Body of pancreas (tissue), 4 donors: Measurements from ENCODE around the gene SGK1. TPM values are rescaled to one million over a fixed set of nuclear protein-coding genes. Genes with fewer than 3 reads are reported as not detected.

Experiments
- ATAC-seq: fragments of 150-250 bp; one replicate; pipeline ENCODE4 v1.9.1; 2016
- DNase-seq, 4 donors: peaks; one replicate each; pipeline ENCODE4 v3.0.0-alpha.2; 2019
- H3K27ac ChIP-seq, 4 donors: fragments of 200-600 bp; sonication (generic); 1 replicate in 3 of 4; 2 replicates in 1 of 4; pipeline versions ENCODE4 v1.5.1 to v1.6.1; 2016 to 2019; ENCODE audit warnings: mild to moderate bottlenecking in 1 of 4, mixed read lengths in 1 of 4, moderate library complexity in 1 of 4
- H3K27me3 ChIP-seq, 2 donors: fragments of 200-600 bp; sonication (generic); one replicate each; pipeline ENCODE4 v1.6.0; 2016; ENCODE audit warnings: mild to moderate bottlenecking in 1 of 2
- H3K36me3 ChIP-seq, 2 donors: fragments of 200-600 bp; sonication (generic); replicated peaks in 1 of 2; 2 replicates each; pipeline ENCODE4 v1.5.1; 2016; ENCODE audit warnings: low read depth in 2 of 2; ENCODE audit not compliant: insufficient read depth in 1 of 2
- H3K4me1 ChIP-seq: fragments of 200-600 bp; sonication (generic); one replicate; pipeline ENCODE4 v1.6.0; 2016
- H3K4me3 ChIP-seq, 2 donors: fragments of 200-600 bp; sonication (generic); 1 replicate in 1 of 2; 2 replicates in 1 of 2; pipeline ENCODE4 v1.5.1; 2016 to 2019
- H3K9me3 ChIP-seq, 3 donors: fragments of 200-600 bp; sonication (generic); 1 replicate in 2 of 3; 2 replicates in 1 of 3; pipeline ENCODE4 v1.5.1; 2016
- POLR2A ChIP-seq, 3 donors: fragments of 450-650 bp; IDR thresholded peaks; one replicate each; pipeline ENCODE4 v1.6.1; 2016; ENCODE audit warnings: antibody characterized with exemption in 3 of 3, mild to moderate bottlenecking in 2 of 3
- WGBS, 2 donors: methylation state at CpG; one replicate each; pipeline ENCODE4 v1.1.5; 2017; 5-methylcytosine and 5-hydroxymethylcytosine counted together
- intact Hi-C: fragments of 100-400 bp; cut with DNase I; formaldehyde crosslinking; loops from one replicate; pipeline ENCODE4 v1.15.1; 2023
- total RNA-seq, 2 donors: library from RNA; depleted of rRNA; stranded (reverse); fragments of >200 nt; gene quantifications; one replicate each; pipeline ENCODE4 v1.1.0, GENCODE V29; 2016
- TF ChIP-seq, protein P1 (sequence below), 7 experiments: fragments of 450-650 bp in 4 of 7; fragments of 200-600 bp in 3 of 7; sonication (generic) in 3 of 7; IDR thresholded peaks; one replicate each; pipeline ENCODE4 v1.5.1; 2016 to 2019; ENCODE audit warnings: antibody characterized with exemption in 7 of 7

Gene SGK1
- total RNA-seq, 2 donors from 2014 or later, result 51.1 to 238 TPM

DNA sequence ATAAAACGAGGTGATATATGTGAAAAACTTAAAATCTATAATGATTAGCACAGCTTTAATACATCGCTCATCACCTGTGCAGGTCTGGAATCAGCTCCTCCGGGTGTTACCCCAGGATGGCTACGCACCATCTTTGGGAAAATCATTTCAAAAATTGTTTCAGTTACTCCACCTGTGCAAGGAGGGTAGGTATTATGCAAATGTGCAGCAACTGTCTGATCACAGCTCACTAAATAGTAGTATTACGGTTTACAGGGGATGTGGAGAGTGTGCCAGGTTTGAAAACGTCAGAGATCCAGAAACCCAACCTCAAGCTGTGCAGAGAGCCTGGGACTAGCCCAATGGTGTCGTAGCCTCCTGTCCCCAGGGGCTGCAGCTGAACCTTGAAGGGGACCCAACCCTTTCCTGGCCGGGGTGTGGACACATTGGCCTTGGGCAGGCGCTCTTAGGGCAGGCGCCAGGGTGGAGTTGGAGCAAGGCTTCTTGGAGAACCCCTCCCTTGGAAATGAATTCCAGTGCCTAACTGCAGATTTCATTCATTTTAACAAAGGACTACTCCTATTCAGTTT is 24.2 kb upstream of the SGK1 start:
- Histone ChIP-seq H3K27me3 (no peaks in the 10 kb centered on the region), H3K27ac (peak overlapping the region in 1 of 4 donors; percentile 40), H3K4me1 (no peaks in the 10 kb centered on the region), H3K9me3 (no peaks in the 10 kb centered on the region), H3K36me3 (no peaks in the 10 kb centered on the region), H3K4me3 (no peak overlapping the region)
- TF ChIP-seq, protein P1, sequence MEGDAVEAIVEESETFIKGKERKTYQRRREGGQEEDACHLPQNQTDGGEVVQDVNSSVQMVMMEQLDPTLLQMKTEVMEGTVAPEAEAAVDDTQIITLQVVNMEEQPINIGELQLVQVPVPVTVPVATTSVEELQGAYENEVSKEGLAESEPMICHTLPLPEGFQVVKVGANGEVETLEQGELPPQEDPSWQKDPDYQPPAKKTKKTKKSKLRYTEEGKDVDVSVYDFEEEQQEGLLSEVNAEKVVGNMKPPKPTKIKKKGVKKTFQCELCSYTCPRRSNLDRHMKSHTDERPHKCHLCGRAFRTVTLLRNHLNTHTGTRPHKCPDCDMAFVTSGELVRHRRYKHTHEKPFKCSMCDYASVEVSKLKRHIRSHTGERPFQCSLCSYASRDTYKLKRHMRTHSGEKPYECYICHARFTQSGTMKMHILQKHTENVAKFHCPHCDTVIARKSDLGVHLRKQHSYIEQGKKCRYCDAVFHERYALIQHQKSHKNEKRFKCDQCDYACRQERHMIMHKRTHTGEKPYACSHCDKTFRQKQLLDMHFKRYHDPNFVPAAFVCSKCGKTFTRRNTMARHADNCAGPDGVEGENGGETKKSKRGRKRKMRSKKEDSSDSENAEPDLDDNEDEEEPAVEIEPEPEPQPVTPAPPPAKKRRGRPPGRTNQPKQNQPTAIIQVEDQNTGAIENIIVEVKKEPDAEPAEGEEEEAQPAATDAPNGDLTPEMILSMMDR (IDR thresholded peaks at IDR 0.05), result no peak
- no peak for TF ChIP-seq POLR2A (IDR thresholded peaks at IDR 0.05)
- peak in 1 of 4 donors; percentile 15 for DNase-seq
- WGBS, 2 donors, result 86 to 88% methylated on average over 10 of the region's 10 CpGs
- intact Hi-C loops, result no loop called here
- ATAC-seq, result peak; percentile 49

DNA sequence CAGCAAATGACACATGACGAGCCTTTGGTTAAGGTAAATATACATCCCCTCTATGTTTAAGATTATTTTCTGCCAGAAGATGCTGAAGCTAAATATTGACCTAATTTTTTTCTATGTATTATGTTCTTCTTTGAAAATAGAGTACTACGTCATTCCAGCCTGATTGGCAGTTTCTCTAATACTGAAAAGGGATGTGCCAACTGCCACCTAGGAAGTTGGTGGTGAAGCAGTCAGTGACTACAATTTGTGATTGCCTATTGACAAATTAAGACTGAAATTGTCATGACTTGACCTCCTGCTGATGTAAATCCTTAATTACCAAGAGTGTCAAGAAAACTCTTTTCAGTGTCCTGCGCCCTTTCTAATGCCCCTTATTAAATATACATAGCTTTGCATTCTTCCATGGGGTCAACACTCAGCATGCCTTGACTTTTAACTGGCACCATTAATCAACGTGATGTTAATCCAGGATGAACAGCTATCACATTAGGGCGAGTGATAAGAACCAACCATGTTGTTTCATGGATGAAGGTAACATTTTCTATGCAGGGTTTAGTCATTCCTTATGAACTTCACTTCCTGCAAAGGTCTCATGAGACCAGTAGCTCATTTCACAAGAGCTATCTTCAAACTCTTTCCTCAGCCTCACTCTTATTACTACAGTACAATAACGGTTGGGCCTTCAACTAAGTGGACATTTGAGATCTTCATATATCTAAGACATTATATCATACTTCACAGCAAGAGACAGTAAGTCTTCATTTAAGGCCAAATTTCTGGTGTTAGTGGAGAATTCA is 22.5 kb upstream of the SGK1 start:
- ATAC-seq (no peak), DNase-seq (no peak)
- 81 to 92% methylated on average over 6 of the region's 6 CpGs for WGBS, 2 donors
- H3K27ac ChIP-seq, result no peak overlapping the region
- no peaks in the 10 kb centered on the region for H3K4me1 ChIP-seq
- H3K9me3 ChIP-seq, result no peaks in the 10 kb centered on the region
- TF ChIP-seq, protein P1 (IDR thresholded peaks at IDR 0.05), result no peak
- no peak for TF ChIP-seq POLR2A (IDR thresholded peaks at IDR 0.05)
- H3K27me3 ChIP-seq, result no peaks in the 10 kb centered on the region
- no peaks in the 10 kb centered on the region for H3K36me3 ChIP-seq
- intact Hi-C loops, result no loop called here
- H3K4me3 ChIP-seq, result no peak overlapping the region

DNA sequence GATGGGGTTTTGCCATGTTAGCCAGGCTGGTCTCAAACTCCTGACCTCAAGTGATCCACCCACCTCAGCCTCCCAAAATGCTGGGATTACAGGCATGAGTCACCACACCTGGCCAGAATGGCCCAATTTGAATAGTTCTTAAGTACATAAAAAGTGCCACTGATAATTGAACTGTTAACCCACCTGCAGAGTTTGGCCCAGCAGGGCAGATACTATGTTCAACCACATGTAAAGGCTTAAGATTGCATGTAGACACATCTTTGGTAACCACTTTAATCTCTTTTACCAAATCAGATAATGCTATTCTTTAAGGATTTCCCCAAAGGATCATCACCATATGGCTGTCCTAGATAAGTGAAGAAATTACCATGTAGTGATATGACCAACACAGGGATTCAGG is 21.3 kb upstream of the SGK1 start:
- DNase-seq, result no peak
- no peak for TF ChIP-seq POLR2A (IDR thresholded peaks at IDR 0.05)
- TF ChIP-seq, protein P1 (IDR thresholded peaks at IDR 0.05), result no peak
- intact Hi-C loops, result no loop called here
- no peaks in the 10 kb centered on the region for H3K36me3 ChIP-seq
- no peak overlapping the region for H3K4me3 ChIP-seq
- ATAC-seq, result no peak
- no peaks in the 10 kb centered on the region for H3K9me3 ChIP-seq
- H3K27me3 ChIP-seq, result no peaks in the 10 kb centered on the region
- H3K27ac ChIP-seq, result no peak overlapping the region
- H3K4me1 ChIP-seq, result no peaks in the 10 kb centered on the region

DNA sequence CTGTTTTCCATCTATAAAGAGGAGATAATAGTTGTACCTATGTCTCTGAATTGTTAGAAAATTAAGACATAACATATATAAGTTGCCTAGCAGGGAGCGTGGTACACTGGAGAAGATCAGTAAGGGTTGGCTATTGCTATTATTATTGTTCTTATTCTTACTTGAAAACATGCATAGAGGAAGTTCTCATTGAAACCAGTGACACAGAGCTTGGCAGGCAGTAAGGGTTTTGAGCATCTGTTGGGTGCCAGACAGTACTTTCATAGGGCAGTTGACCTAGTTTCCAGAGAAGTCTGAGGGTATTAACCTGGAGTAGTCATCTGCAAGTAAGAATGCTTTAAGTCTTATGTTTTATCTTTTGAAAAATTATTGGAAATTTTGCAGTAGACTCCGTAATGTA is 13.3 kb upstream of the SGK1 start:
- no peak overlapping the region for H3K27ac ChIP-seq
- H3K4me3 ChIP-seq, result no peak overlapping the region
- intact Hi-C loops, result no loop called here
- H3K9me3 ChIP-seq, result peaks cover 0 to under 1% (median 0%) of the 10 kb centered on the region in 3 donors
- no peak for ATAC-seq
- WGBS, 2 donors, result 97 to 100% methylated on average over 2 of the region's 2 CpGs
- H3K36me3 ChIP-seq, result no peaks in the 10 kb centered on the region
- no peak for DNase-seq
- H3K27me3 ChIP-seq, result no peaks in the 10 kb centered on the region
- no peaks in the 10 kb centered on the region for H3K4me1 ChIP-seq
- no peak for TF ChIP-seq POLR2A (IDR thresholded peaks at IDR 0.05)
- TF ChIP-seq, protein P1 (IDR thresholded peaks at IDR 0.05), result no peak
